Esophagus squamous epithelium (tissue), 4 donors: ENCODE measurements around the gene RDH12.

ENCODE experiments used
- POLR2A ChIP-seq, 4 donors: fragments of 450-650 bp; IDR thresholded peaks; one replicate each; pipeline ENCODE4 v1.6.1; 2017; ENCODE audit warnings: antibody characterized with exemption in 4 of 4, mild to moderate bottlenecking in 4 of 4, moderate library complexity in 3 of 4
- TF ChIP-seq, protein P1 (sequence below), 6 experiments: fragments of 450-650 bp in 4 of 6; fragments of 200-600 bp in 2 of 6; sonication (generic) in 2 of 6; IDR thresholded peaks; one replicate each; pipeline ENCODE4 v1.5.1; 2016 to 2019; ENCODE audit warnings: antibody characterized with exemption in 6 of 6, mild to moderate bottlenecking in 4 of 6, moderate library complexity in 4 of 6

DNA sequence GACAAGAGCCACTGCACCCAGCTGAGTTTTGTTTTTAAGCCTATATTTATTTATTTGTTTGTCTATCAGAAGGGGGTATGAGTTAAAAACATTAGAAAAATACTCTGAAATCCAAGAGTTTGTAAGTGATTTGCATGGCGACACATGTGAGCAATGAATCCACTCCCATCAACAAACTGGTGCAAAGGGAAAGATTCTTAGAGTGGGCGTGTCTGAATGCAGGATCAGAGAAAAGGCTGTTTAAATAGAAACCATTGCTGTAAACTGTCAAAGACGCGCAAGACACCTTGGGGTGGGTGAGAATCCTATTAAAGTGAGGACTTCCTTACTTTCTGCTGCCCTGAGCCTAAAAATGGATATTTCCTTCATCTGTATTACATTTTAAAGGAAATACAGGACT, 62.8 kb downstream of the RDH12 start:
- TF ChIP-seq, protein P1, sequence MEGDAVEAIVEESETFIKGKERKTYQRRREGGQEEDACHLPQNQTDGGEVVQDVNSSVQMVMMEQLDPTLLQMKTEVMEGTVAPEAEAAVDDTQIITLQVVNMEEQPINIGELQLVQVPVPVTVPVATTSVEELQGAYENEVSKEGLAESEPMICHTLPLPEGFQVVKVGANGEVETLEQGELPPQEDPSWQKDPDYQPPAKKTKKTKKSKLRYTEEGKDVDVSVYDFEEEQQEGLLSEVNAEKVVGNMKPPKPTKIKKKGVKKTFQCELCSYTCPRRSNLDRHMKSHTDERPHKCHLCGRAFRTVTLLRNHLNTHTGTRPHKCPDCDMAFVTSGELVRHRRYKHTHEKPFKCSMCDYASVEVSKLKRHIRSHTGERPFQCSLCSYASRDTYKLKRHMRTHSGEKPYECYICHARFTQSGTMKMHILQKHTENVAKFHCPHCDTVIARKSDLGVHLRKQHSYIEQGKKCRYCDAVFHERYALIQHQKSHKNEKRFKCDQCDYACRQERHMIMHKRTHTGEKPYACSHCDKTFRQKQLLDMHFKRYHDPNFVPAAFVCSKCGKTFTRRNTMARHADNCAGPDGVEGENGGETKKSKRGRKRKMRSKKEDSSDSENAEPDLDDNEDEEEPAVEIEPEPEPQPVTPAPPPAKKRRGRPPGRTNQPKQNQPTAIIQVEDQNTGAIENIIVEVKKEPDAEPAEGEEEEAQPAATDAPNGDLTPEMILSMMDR (IDR thresholded peaks at IDR 0.05): no peak
- no peak for TF ChIP-seq POLR2A (IDR thresholded peaks at IDR 0.05)
